ENCODE results near the gene SMTNL2.

Gene SMTNL2

GRCh38 chr17:4584101-4584916, at the start of gene SMTNL2:
TSS of gene SMTNL2 (plus strand) at chr17:4584529. CDS start at chr17:4584606, 77 bp downstream.
- TF ChIP-seq CTCF (IDR thresholded peaks at IDR 0.05), result no peak

- no peak for TF ChIP-seq CTCF (IDR thresholded peaks at IDR 0.05)
Measured at GRCh38 chr17:4534928-4535666, 49.2 kb upstream of the SMTNL2 start.

- TF ChIP-seq CTCF (IDR thresholded peaks at IDR 0.05), result no peak
Measured at GRCh38 chr17:4535667-4536258, 48.6 kb upstream of the SMTNL2 start.

GRCh38 chr17:4536259-4536741, 48.0 kb upstream of the SMTNL2 start:
- no peak for TF ChIP-seq CTCF (IDR thresholded peaks at IDR 0.05)

GRCh38 chr17:4536742-4537411, 47.5 kb upstream of the SMTNL2 start:
- no peak for TF ChIP-seq CTCF (IDR thresholded peaks at IDR 0.05)

GRCh38 chr17:4537451-4538235, 46.7 kb upstream of the SMTNL2 start:
- no peak for TF ChIP-seq CTCF (IDR thresholded peaks at IDR 0.05)
